Nephron progenitor cell (in vitro differentiated cells): Measurements from ENCODE around the gene CLDN10.

Experiments used
- DNase-seq: peaks from one replicate; pipeline ENCODE4 v3.0.0; 2021
- H3K27ac Mint-ChIP-seq: 2 replicates; pipeline ENCODE4 v1.8.0; 2021; ENCODE audit warnings: mild to moderate bottlenecking, moderate library complexity, mixed read lengths
- H3K27me3 Mint-ChIP-seq: 2 replicates; pipeline ENCODE4 v1.8.0; 2021; ENCODE audit warnings: mild to moderate bottlenecking, low read depth, mixed read lengths; ENCODE audit not compliant: poor library complexity
- H3K36me3 Mint-ChIP-seq: 2 replicates; pipeline ENCODE4 v1.8.0; 2021; ENCODE audit warnings: low read depth, mixed read lengths
- H3K4me1 Mint-ChIP-seq: 2 replicates; pipeline ENCODE4 v1.8.0; 2021; ENCODE audit warnings: mixed read lengths
- H3K4me3 Mint-ChIP-seq: 2 replicates; pipeline ENCODE4 v1.8.0; 2021; ENCODE audit warnings: mild to moderate bottlenecking, moderate library complexity, mixed read lengths
- H3K9me3 Mint-ChIP-seq: 2 replicates; pipeline ENCODE4 v1.8.0; 2021; ENCODE audit warnings: mild to moderate bottlenecking, moderate library complexity, mixed read lengths
- CTCF ChIP-seq: fragments of 200-600 bp; sonication (generic); IDR thresholded peaks from 2 replicates; pipeline ENCODE4 v1.5.0; 2021; ENCODE audit warnings: antibody characterized with exemption

CLDN10 gene

GRCh38 chr13:95541911-95542474 is 10.5 kb upstream of the CLDN10 start:
- Mint-ChIP-seq H3K9me3 (no peaks in the 10 kb centered on the region), H3K4me3 (no peak overlapping the region), H3K36me3 (no peaks in the 10 kb centered on the region), H3K27me3 (peaks cover 13% of the 10 kb centered on the region), H3K4me1 (peaks cover 18% of the 10 kb centered on the region), H3K27ac (no peak overlapping the region)
- no peak for DNase-seq
- no peak for TF ChIP-seq CTCF

- no peaks in the 10 kb centered on the region for H3K9me3 Mint-ChIP-seq
- peaks cover 15% of the 10 kb centered on the region for H3K27me3 Mint-ChIP-seq
- no peaks in the 10 kb centered on the region for H3K36me3 Mint-ChIP-seq
- DNase-seq: no peak
- no peak overlapping the region for H3K4me3 Mint-ChIP-seq
- peaks cover 22% of the 10 kb centered on the region for H3K4me1 Mint-ChIP-seq
- TF ChIP-seq CTCF: no peak
- H3K27ac Mint-ChIP-seq: no peak overlapping the region
Measured at GRCh38 chr13:95544293-95544692, 8.2 kb upstream of the CLDN10 start.

- H3K27me3 Mint-ChIP-seq: peaks cover 28% of the 10 kb centered on the region
- H3K36me3 Mint-ChIP-seq: no peaks in the 10 kb centered on the region
- no peak overlapping the region for H3K27ac Mint-ChIP-seq
- TF ChIP-seq CTCF: no peak
- no peak overlapping the region for H3K4me3 Mint-ChIP-seq
- no peaks in the 10 kb centered on the region for H3K9me3 Mint-ChIP-seq
- no peak for DNase-seq
- peaks cover 28% of the 10 kb centered on the region for H3K4me1 Mint-ChIP-seq
Measured at GRCh38 chr13:95546919-95547318, 5.6 kb upstream of the CLDN10 start.

- H3K4me1 Mint-ChIP-seq: peaks cover 27% of the 10 kb centered on the region
- H3K9me3 Mint-ChIP-seq: no peaks in the 10 kb centered on the region
- no peaks in the 10 kb centered on the region for H3K36me3 Mint-ChIP-seq
- TF ChIP-seq CTCF: no peak
- no peak overlapping the region for H3K4me3 Mint-ChIP-seq
- no peak overlapping the region for H3K27ac Mint-ChIP-seq
- DNase-seq: no peak
- H3K27me3 Mint-ChIP-seq: peaks cover 35% of the 10 kb centered on the region
Measured at GRCh38 chr13:95547531-95548167, 4.9 kb upstream of the CLDN10 start.

- TF ChIP-seq CTCF: no peak
- Mint-ChIP-seq H3K27ac (no peak overlapping the region), H3K4me3 (peak overlapping the region; percentile 71)
Measured at GRCh38 chr13:95552208-95552538, 347 bp upstream of the CLDN10 start.

More at GRCh38 chr13:95552208-95552538, 347 bp upstream of the CLDN10 start:
- Mint-ChIP-seq H3K36me3 (no peaks in the 10 kb centered on the region), H3K27me3 (peaks cover 55% of the 10 kb centered on the region), H3K4me1 (peaks cover 37% of the 10 kb centered on the region), H3K9me3 (peaks cover 7% of the 10 kb centered on the region)
- no peak for DNase-seq
